ENCODE results near the gene TMEM132D. TPM values are rescaled to one million over a fixed set of nuclear protein-coding genes. Genes with fewer than 3 reads are reported as not detected.

Gene TMEM132D
- total and polyA plus RNA-seq, 2 of the 8 experiments (the other 6 are each of a cell fraction or from before 2014, with no cell fraction given): 3.5 to 10.1 TPM

DNA sequence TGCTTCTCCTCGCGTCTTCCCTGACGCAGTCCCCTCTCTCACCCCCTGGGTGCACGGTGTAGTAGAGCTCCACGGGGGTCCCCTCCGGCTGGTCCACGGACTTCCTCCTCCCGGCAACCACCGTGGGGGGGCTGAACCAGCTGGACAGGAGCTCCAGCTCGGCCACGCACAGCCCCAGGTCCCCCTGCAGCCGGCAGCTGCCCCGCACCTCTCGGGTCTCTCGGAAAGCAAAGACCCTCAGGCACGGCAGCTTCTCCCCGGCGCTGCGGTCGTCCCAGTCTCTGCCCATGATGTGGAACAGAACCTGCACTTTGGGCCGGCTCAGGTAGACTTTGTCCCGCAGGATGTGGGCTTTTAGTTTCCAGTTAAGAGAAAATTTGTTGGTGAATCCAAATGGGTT, 203.8 kb downstream of the TMEM132D start:
- peaks cover 0 to 2% of the 10 kb centered on the region in 2 experiments for H4K20me1 ChIP-seq (replicated peaks in 1 of 2; ENCODE audit: control insufficient read depth in 1 of 2, insufficient read depth in 2 of 2, low read length in 2 of 2)
- DNase-seq (ENCODE audit: low read depth in 1 of 2, low spot score in 2 of 2): no peak
- TF ChIP-seq RFX5 (IDR thresholded peaks at IDR 0.05; ENCODE audit: borderline replicate concordance, low read depth, low read length) (no peak), GABPA (IDR thresholded peaks at IDR 0.05; ENCODE audit: borderline replicate concordance, insufficient read depth, low read length) (no peak), SUZ12 (IDR thresholded peaks at IDR 0.05; ENCODE audit: low read length) (no peak), TAF1 (IDR thresholded peaks at IDR 0.05; ENCODE audit: low read depth, low read length) (no peak)

More for the DNA sequence above, 203.8 kb downstream of the TMEM132D start:
- ChIA-PET CTCF (ENCODE audit: partially characterized antibody) (interaction anchor here (0.9 kb wide), 1 partner anchor 211 kb away, joined by 3 read pairs; no protein-coding TSS in a partner anchor), POLR2A (ENCODE audit: partially characterized antibody) (no interaction called here)
- Histone ChIP-seq H2BK5ac (ENCODE audit: low read depth, low read length) (no peak overlapping the region), H3K4ac (replicated peaks; ENCODE audit: insufficient read length, low read depth, low read length) (no peak overlapping the region), H3K23me2 (ENCODE audit: low read depth, low read length) (no peaks in the 10 kb centered on the region), H2AFZ (ENCODE audit: low read length) (no peak overlapping the region), H3K9me3 (ENCODE audit: insufficient read depth in 2 of 2, low read depth in 1 of 2, low read length in 1 of 2) (no peaks in the 10 kb centered on the region; a peak in 1 of 4 replicates), H3K36me3 (ENCODE audit: control insufficient read depth in 2 of 4, insufficient read depth in 4 of 4, low read length in 3 of 4) (no peaks in the 10 kb centered on the region), H2AK5ac (ENCODE audit: low read depth, low read length) (no peak overlapping the region), H4K5ac (ENCODE audit: insufficient read length, low read depth, low read length) (no peak overlapping the region), H3K9ac (replicated peaks in 1 of 4; ENCODE audit: extremely low read depth in 1 of 4, low read depth in 3 of 4, low read length in 3 of 4) (no peak overlapping the region), H3K23ac (ENCODE audit: insufficient read length) (no peak overlapping the region), H2BK12ac (ENCODE audit: low read depth, low read length) (no peak overlapping the region), H3K27ac (ENCODE audit: low read depth, low read length) (no peak overlapping the region), H3K79me2 (ENCODE audit: control insufficient read depth in 1 of 2, insufficient read depth in 2 of 2, low read length in 2 of 2) (peaks cover 0 to 15% of the 10 kb centered on the region in 2 experiments; a peak in 1 of 4 replicates), H2BK20ac (ENCODE audit: low read length) (no peak overlapping the region), H3K4me3 (ENCODE audit: extremely low read depth in 1 of 4, insufficient read depth in 2 of 4, low read depth in 3 of 4, low read length in 4 of 4) (no peak overlapping the region), H4K91ac (replicated peaks; ENCODE audit: insufficient read length, low read length) (no peak overlapping the region), H4K8ac (ENCODE audit: extremely low read depth, insufficient read depth, low read length) (no peak overlapping the region), H3K79me1 (ENCODE audit: low read depth, low read length) (no peaks in the 10 kb centered on the region; the same call in 1 of the 2 replicates), H3K4me2 (ENCODE audit: insufficient read depth in 1 of 2, low read depth in 2 of 2, low read length in 2 of 2) (no peak overlapping the region), H3K27me3 (replicated peaks in 1 of 4; ENCODE audit: control insufficient read depth in 3 of 4, extremely low read depth in 1 of 4, insufficient read depth in 3 of 4, low read length in 3 of 4) (no peaks in the 10 kb centered on the region), H3K56ac (replicated peaks; ENCODE audit: insufficient read length, low read depth, low read length) (no peak overlapping the region), H3K14ac (ENCODE audit: insufficient read length) (no peak overlapping the region), H3K18ac (ENCODE audit: extremely low read depth, low read length) (no peak overlapping the region), H2BK120ac (replicated peaks; ENCODE audit: low read depth, low read length) (no peak overlapping the region), H2BK15ac (ENCODE audit: low read length) (no peak overlapping the region), H3K4me1 (replicated peaks in 1 of 4; ENCODE audit: control insufficient read depth in 3 of 4, insufficient read depth in 4 of 4, low read length in 3 of 4) (peaks cover 0 to 7% (median 3%) of the 10 kb centered on the region in 4 experiments; a peak in 2 of 7 replicates)
- no peak for FAIRE-seq
- 90% methylated on average over 20 of the region's 22 CpGs; no CpG with 5 or more reads in 1 of the 2 experiments for WGBS, 2 experiments (ENCODE audit: extremely low coverage in 1 of 2, insufficient coverage in 1 of 2, insufficient read length in 1 of 2, insufficient replicate concordance in 2 of 2, low coverage in 1 of 2, low lambda C conversion rate in 2 of 2, missing lambda C conversion rate in 1 of 2)

All from H1 (cell line).